ENCODE data around the gene CREB3L2.

CREB3L2 gene

DNA sequence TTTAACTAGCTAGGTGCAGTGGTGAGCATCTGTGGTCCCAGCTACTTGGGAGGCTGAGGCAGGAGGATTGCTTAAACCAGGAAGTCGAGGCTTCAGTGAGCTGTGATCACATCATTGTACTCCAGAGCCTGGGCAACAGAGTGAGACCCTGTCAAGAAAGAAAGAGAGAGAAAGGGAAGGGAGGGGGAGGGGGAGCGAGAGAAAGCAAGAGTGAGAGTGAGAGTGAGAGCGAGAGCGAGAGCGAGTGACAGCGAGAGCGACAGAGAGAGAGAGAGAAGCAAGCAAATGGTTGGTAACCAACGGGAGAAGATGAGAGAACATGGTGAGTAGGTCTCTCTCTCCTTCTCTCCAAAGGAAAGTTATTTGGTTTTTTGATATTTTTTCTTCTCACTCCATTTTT is 85.3 kb downstream of the CREB3L2 start:
- no peak overlapping the region for H3K27ac ChIP-seq (ENCODE audit: extremely low read depth, low read depth, low read length)
- H3K36me3 ChIP-seq (ENCODE audit: control insufficient read depth in 2 of 2, insufficient read depth in 1 of 2, low read length in 2 of 2) = peaks cover 0 to 37% of the 10 kb centered on the region in 2 experiments; a peak in 2 of 3 replicates
- H3K9me3 ChIP-seq (ENCODE audit: control insufficient read depth, insufficient read depth, low read depth, low read length) = no peaks in the 10 kb centered on the region
- CTCF ChIA-PET = interaction anchor here (0.6 to 0.8 kb wide), 2 partner anchors 15 to 242 kb away, joined by 3 to 4 read pairs; no protein-coding TSS in a partner anchor
- POLR2A ChIA-PET = no interaction called here
- no peaks in the 10 kb centered on the region for H3K4me1 ChIP-seq (ENCODE audit: control insufficient read depth, insufficient read depth, low read length)
- H3K4me3 ChIP-seq (ENCODE audit: low read depth, low read length) = no peak overlapping the region
- TF ChIP-seq ZNF596 (tag by site-specific recombination; IDR thresholded peaks at IDR 0.05) (peak; percentile 72; the same call in 1 of the 2 replicates), PRDM1 (tag by site-specific recombination; IDR thresholded peaks at IDR 0.05) (peak; percentile 100), KLF9 (tag by site-specific recombination; IDR thresholded peaks at IDR 0.05; ENCODE audit: low read depth) (no peak)

DNA sequence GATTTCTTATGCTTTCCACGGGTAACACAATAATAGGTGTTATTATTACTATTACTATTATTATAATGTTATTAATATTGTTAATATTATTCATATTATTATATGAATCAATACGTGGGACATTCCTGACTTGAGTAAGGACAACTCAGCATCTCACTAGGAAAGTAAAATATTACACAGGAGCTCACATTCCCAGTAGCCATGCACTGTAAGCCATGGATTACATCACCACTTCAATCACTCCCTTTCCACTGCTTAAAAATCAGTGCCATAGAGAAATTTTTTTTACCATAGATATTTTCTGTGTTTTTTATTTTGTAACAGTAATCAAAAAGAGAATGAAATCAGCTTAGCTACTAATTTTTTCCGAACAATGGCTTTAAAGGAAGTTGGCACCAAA is 86.6 kb downstream of the CREB3L2 start:
- Histone ChIP-seq H3K4me1 (ENCODE audit: control insufficient read depth, insufficient read depth, low read length) (no peaks in the 10 kb centered on the region), H3K4me3 (ENCODE audit: low read depth, low read length) (no peak overlapping the region), H3K27ac (ENCODE audit: extremely low read depth, low read depth, low read length) (no peak overlapping the region), H3K9me3 (ENCODE audit: control insufficient read depth, insufficient read depth, low read depth, low read length) (no peaks in the 10 kb centered on the region), H3K36me3 (ENCODE audit: control insufficient read depth in 2 of 2, insufficient read depth in 1 of 2, low read length in 2 of 2) (peaks cover 0 to 49% of the 10 kb centered on the region in 2 experiments; a peak in 2 of 3 replicates)
- CTCF ChIA-PET = interaction anchor here (0.6 to 1.0 kb wide), 2 partner anchors 13 to 66 kb away, joined by 3 read pairs; no protein-coding TSS in a partner anchor
- POLR2A ChIA-PET = no interaction called here
- TF ChIP-seq HOXA7 (CRISPR knock-in tag; IDR thresholded peaks at IDR 0.05; ENCODE audit: borderline replicate concordance) (no peak), ZNF48 (tag by site-specific recombination; IDR thresholded peaks at IDR 0.05) (no peak), ZFP69B (tag by site-specific recombination; IDR thresholded peaks at IDR 0.05) (no peak), OSR2 (tag by site-specific recombination; IDR thresholded peaks at IDR 0.05) (no peak), ZSCAN30 (tag by site-specific recombination; IDR thresholded peaks at IDR 0.05) (no peak), BCL11B (tag by site-specific recombination; IDR thresholded peaks at IDR 0.05; ENCODE audit: low read depth) (no peak), KLF9 (tag by site-specific recombination; IDR thresholded peaks at IDR 0.05; ENCODE audit: low read depth) (no peak), KLF16 (tag by site-specific recombination; IDR thresholded peaks at IDR 0.05) (no peak), SCRT2 (tag by site-specific recombination; IDR thresholded peaks at IDR 0.05) (no peak), ZNF658 (tag by site-specific recombination; IDR thresholded peaks at IDR 0.05) (no peak), ZSCAN23 (tag by site-specific recombination; IDR thresholded peaks at IDR 0.05) (no peak), ZNF2 (tag by site-specific recombination; IDR thresholded peaks at IDR 0.05) (no peak), ZNF138 (tag by site-specific recombination; IDR thresholded peaks at IDR 0.05; ENCODE audit: borderline replicate concordance) (no peak), ZNF302 (tag by site-specific recombination; IDR thresholded peaks at IDR 0.05; ENCODE audit: low read depth) (no peak)

DNA sequence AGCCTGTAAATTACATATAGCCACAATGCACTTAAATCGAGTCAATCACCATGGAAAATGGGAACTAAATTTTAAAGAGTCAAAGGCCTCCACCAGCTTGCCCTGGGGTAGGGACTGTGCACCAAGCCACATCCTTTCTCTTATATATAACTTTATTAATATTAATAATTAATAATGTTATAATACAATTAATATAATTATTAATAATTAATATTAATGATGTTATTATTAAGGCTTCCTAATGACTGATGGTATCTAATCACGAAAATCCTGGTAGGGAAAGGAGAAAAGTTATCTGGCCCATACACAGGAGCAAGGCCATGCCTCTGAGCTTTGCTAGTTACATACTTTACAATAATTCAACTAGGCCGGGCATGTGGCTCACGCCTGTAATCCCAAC is 87.9 kb downstream of the CREB3L2 start:
- ChIA-PET CTCF (interaction anchor here (0.8 to 1.4 kb wide), 2 partner anchors 10 to 88 kb away, joined by 3 to 5 read pairs; partner anchors contain the start of gene CREB3L2), POLR2A (no interaction called here)
- Histone ChIP-seq H3K4me3 (ENCODE audit: low read depth, low read length) (no peak overlapping the region), H3K27ac (ENCODE audit: extremely low read depth, low read depth, low read length) (no peak overlapping the region), H3K4me1 (ENCODE audit: control insufficient read depth, insufficient read depth, low read length) (no peaks in the 10 kb centered on the region), H3K9me3 (ENCODE audit: control insufficient read depth, insufficient read depth, low read depth, low read length) (no peaks in the 10 kb centered on the region), H3K36me3 (ENCODE audit: control insufficient read depth in 2 of 2, insufficient read depth in 1 of 2, low read length in 2 of 2) (peaks cover 0 to 62% of the 10 kb centered on the region in 2 experiments; a peak in 2 of 3 replicates)
- TF ChIP-seq, protein P1, sequence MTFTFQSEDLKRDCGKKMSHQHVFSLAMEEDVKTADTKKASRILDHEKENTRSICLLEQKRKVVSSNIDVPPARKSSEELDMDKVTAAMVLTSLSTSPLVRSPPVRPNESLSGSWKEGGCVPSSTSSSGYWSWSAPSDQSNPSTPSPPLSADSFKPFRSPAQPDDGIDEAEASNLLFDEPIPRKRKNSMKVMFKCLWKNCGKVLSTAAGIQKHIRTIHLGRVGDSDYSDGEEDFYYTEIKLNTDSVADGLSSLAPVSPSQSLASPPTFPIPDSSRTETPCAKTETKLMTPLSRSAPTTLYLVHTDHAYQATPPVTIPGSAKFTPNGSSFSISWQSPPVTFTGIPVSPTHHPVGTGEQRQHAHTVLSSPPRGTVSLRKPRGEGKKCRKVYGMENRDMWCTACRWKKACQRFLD (tag by site-specific recombination; IDR thresholded peaks at IDR 0.05) = no peak
- TF ChIP-seq ZNF549 (tag by site-specific recombination; IDR thresholded peaks at IDR 0.05) = no peak
- TF ChIP-seq ZNF311 (tag by site-specific recombination; IDR thresholded peaks at IDR 0.05; ENCODE audit: borderline replicate concordance) = no peak
- TF ChIP-seq ZNF747 (tag by site-specific recombination; IDR thresholded peaks at IDR 0.05) = no peak
- TF ChIP-seq, protein P2, sequence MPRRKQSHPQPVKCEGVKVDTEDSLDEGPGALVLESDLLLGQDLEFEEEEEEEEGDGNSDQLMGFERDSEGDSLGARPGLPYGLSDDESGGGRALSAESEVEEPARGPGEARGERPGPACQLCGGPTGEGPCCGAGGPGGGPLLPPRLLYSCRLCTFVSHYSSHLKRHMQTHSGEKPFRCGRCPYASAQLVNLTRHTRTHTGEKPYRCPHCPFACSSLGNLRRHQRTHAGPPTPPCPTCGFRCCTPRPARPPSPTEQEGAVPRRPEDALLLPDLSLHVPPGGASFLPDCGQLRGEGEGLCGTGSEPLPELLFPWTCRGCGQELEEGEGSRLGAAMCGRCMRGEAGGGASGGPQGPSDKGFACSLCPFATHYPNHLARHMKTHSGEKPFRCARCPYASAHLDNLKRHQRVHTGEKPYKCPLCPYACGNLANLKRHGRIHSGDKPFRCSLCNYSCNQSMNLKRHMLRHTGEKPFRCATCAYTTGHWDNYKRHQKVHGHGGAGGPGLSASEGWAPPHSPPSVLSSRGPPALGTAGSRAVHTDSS (tag by site-specific recombination; IDR thresholded peaks at IDR 0.05) = no peak
- no peak for TF ChIP-seq ZBTB48 (tag by site-specific recombination; IDR thresholded peaks at IDR 0.05)
- TF ChIP-seq GLI4 (tag by site-specific recombination; IDR thresholded peaks at IDR 0.05) = no peak
- no peak for TF ChIP-seq HOXC10 (CRISPR knock-in tag; IDR thresholded peaks at IDR 0.05)
- TF ChIP-seq KLF1 (tag by site-specific recombination; IDR thresholded peaks at IDR 0.05) = no peak
- no peak for TF ChIP-seq ZNF174 (tag by site-specific recombination; IDR thresholded peaks at IDR 0.05)
- TF ChIP-seq ZNF558 (tag by site-specific recombination; IDR thresholded peaks at IDR 0.05) = no peak
- TF ChIP-seq ZNF214 (tag by site-specific recombination; IDR thresholded peaks at IDR 0.05; ENCODE audit: borderline replicate concordance) = no peak
- no peak for TF ChIP-seq ZNF629 (tag by site-specific recombination; IDR thresholded peaks at IDR 0.05)
- no peak for TF ChIP-seq ZNF416 (tag by site-specific recombination; IDR thresholded peaks at IDR 0.05)
- TF ChIP-seq ZNF664 (tag by site-specific recombination; IDR thresholded peaks at IDR 0.05) = no peak
- no peak for TF ChIP-seq ZNF16 (tag by site-specific recombination; IDR thresholded peaks at IDR 0.05; ENCODE audit: low read depth)
- no peak for TF ChIP-seq ZNF600 (tag by site-specific recombination; IDR thresholded peaks at IDR 0.05)
- TF ChIP-seq KLF16 (tag by site-specific recombination; IDR thresholded peaks at IDR 0.05) = no peak
- no peak for TF ChIP-seq ZNF544 (tag by site-specific recombination; IDR thresholded peaks at IDR 0.05)
